ENCODE measurements around the gene PHF5A.

PHF5A gene

GRCh38 chr22:41411021-41411851 is 57.3 kb downstream of the PHF5A start:
- no peak for DNase-seq

GRCh38 chr22:41410311-41410751 is 58.2 kb downstream of the PHF5A start:
- no peak for DNase-seq

All from fibroblast of skin of abdomen (primary cell).